HepG2 (cell line): ENCODE measurements around the gene ASB14. TPM values are rescaled to one million over a fixed set of nuclear protein-coding genes. Genes with fewer than 3 reads are reported as not detected.

Experiments used
- ATAC-seq: fragments of 200-7000 bp; cut with Tn5 transposase; 3 replicates; pipeline ENCODE4 v1.9.1; 2020; ENCODE audit warnings: mild to moderate bottlenecking, moderate library complexity
- BruUV-seq: library from RNA; stranded (reverse); fragments of 400-500 nt; replicated peaks from 2 replicates; lab custom pipeline; 2021; lab: Mats Ljungman, UMichigan
- CTCF ChIA-PET: fragments of 300-600 bp; formaldehyde crosslinking; extraction: SDS; loops from one replicate; lab custom pipeline; 2021; ENCODE audit warnings: low total read pairs, inconsistent platforms, low intra/inter-chr PET ratio; lab: Yijun Ruan, JAX
- POLR2A ChIA-PET: fragments of 350-600 bp; sonication (Branson Sonifier 250); formaldehyde crosslinking; loops from one replicate; lab custom pipeline; 2020; ENCODE audit warnings: antibody characterized with exemption, inconsistent platforms; lab: Yijun Ruan, JAX
- DNase-seq: peaks from one replicate; pipeline ENCODE4 v3.0.0-alpha.2; 2015; ENCODE audit warnings: low spot score
- FAIRE-seq: peaks from 3 replicates; lab custom pipeline; 2011; peaks lifted over from hg19 to GRCh38; lab: Jason Lieb, UNC
- H2AFZ ChIP-seq: one replicate; pipeline ENCODE4 v1.6.1; 2011; ENCODE audit warnings: low read length, inconsistent platforms
- H3K27ac ChIP-seq: fragments of 300-600 bp; 3 replicates; pipeline ENCODE4 v1.8.0; 2011; ENCODE audit warnings: mixed run types, mild to moderate bottlenecking, mixed read lengths, low read length, inconsistent platforms; ENCODE audit not compliant: insufficient read depth; ENCODE audit errors: extremely low read length
- H3K27me3 ChIP-seq, 2 experiments: fragments of 200-600 bp in 1 of 2; 2 replicates in 1 of 2; 3 replicates in 1 of 2; pipeline versions ENCODE4 v1.6.0 to v1.8.0; 2011; ENCODE audit warnings: low read length in 2 of 2, mild to moderate bottlenecking in 2 of 2, moderate library complexity in 2 of 2, inconsistent platforms in 1 of 2; ENCODE audit not compliant: insufficient read depth in 2 of 2, control insufficient read depth in 1 of 2
- H3K36me3 ChIP-seq, 2 experiments: fragments of 200-600 bp in 1 of 2; replicated peaks in 1 of 2; 2 replicates in 1 of 2; 3 replicates in 1 of 2; pipeline versions ENCODE4 v1.5.1 to v1.8.0; 2011; ENCODE audit warnings: low read length in 2 of 2, inconsistent platforms in 1 of 2; ENCODE audit not compliant: insufficient read depth in 2 of 2, control insufficient read depth in 1 of 2
- H3K4me1 ChIP-seq: 2 replicates; pipeline ENCODE4 v1.5.1; 2012; ENCODE audit warnings: low read length, inconsistent platforms; ENCODE audit not compliant: insufficient read depth
- H3K4me2 ChIP-seq: 2 replicates; pipeline ENCODE4 v1.6.0; 2011; ENCODE audit warnings: low read depth, low read length, inconsistent platforms
- H3K4me3 ChIP-seq, 3 experiments: fragments of 200-600 bp in 1 of 3; sonication (generic), shearing (Covaris generic) in 1 of 3; replicated peaks in 1 of 3; 2 replicates each; pipeline ENCODE4 v1.5.1; 2011 to 2016; ENCODE audit warnings: low read length in 3 of 3, inconsistent platforms in 2 of 3, low read depth in 2 of 3, mild to moderate bottlenecking in 2 of 3, control low read depth in 1 of 3, mixed read lengths in 1 of 3; ENCODE audit not compliant: insufficient read depth in 1 of 3
- H3K79me2 ChIP-seq: one replicate; pipeline ENCODE4 v1.6.1; 2011; ENCODE audit warnings: low read length, inconsistent platforms; ENCODE audit not compliant: insufficient read depth
- H3K9ac ChIP-seq: 2 replicates; pipeline ENCODE4 v1.6.0; 2011; ENCODE audit warnings: mild to moderate bottlenecking, low read depth, low read length, inconsistent platforms; ENCODE audit not compliant: insufficient read depth
- H3K9me3 ChIP-seq: 2 replicates; pipeline ENCODE4 v1.5.1; 2012; ENCODE audit warnings: mild to moderate bottlenecking, low read length
- H4K20me1 ChIP-seq: 2 replicates; pipeline ENCODE4 v1.6.0; 2011; ENCODE audit warnings: inconsistent platforms, mild to moderate bottlenecking, low read length, moderate library complexity; ENCODE audit not compliant: insufficient read depth
- ATM ChIP-seq: fragments of 450-650 bp; IDR thresholded peaks from 2 replicates; pipeline ENCODE4 v1.7.1; 2017; ENCODE audit warnings: mild to moderate bottlenecking, borderline replicate concordance
- FLYWCH1 ChIP-seq: sonication (generic); formaldehyde crosslinking; IDR thresholded peaks from 2 replicates; pipeline ENCODE4 v1.8.1; 2023; ENCODE audit warnings: mild to moderate bottlenecking, missing genetic modification reagents
- GATAD1 ChIP-seq: IDR thresholded peaks from 2 replicates; pipeline ENCODE4 v1.6.1; 2016; ENCODE audit warnings: missing genetic modification reagents, missing compliant biosample characterization
- NKX3-1 ChIP-seq: sonication (generic); formaldehyde crosslinking; IDR thresholded peaks from 2 replicates; pipeline ENCODE4 v1.5.0; 2020; ENCODE audit warnings: missing genetic modification reagents
- PHF21A ChIP-seq: sonication (generic); formaldehyde crosslinking; IDR thresholded peaks from 2 replicates; pipeline ENCODE4 v1.5.0; 2020; ENCODE audit warnings: mild to moderate bottlenecking, missing genetic modification reagents
- XBP1 ChIP-seq: sonication (generic); formaldehyde crosslinking; IDR thresholded peaks from 2 replicates; pipeline ENCODE4 v1.5.0; 2020; ENCODE audit warnings: missing genetic modification reagents
- ZNF563 ChIP-seq: sonication (generic); formaldehyde crosslinking; IDR thresholded peaks from 2 replicates; pipeline ENCODE4 v1.8.0; 2022; ENCODE audit warnings: mild to moderate bottlenecking, moderate library complexity, missing genetic modification reagents
- ZNF569 ChIP-seq: sonication (generic); formaldehyde crosslinking; IDR thresholded peaks from 2 replicates; pipeline ENCODE4 v1.5.0; 2020; ENCODE audit warnings: mild to moderate bottlenecking, missing genetic modification reagents, moderate library complexity, borderline replicate concordance
- ZNF768 ChIP-seq: sonication (generic); formaldehyde crosslinking; IDR thresholded peaks from 2 replicates; pipeline ENCODE4 v1.4.0; 2020; ENCODE audit warnings: missing genetic modification reagents
- ZNF792 ChIP-seq: IDR thresholded peaks from 2 replicates; pipeline ENCODE4 v1.6.1; 2016
- ZNF841 ChIP-seq: sonication (generic); formaldehyde crosslinking; IDR thresholded peaks from 2 replicates; pipeline ENCODE4 v1.8.1; 2023; ENCODE audit warnings: missing genetic modification reagents, borderline replicate concordance
- WGBS: methylation state at CpG from one replicate; pipeline ENCODE4 v1.1.6; 2017; ENCODE audit warnings: low lambda C conversion rate; 5-methylcytosine and 5-hydroxymethylcytosine counted together
- in situ Hi-C: cut with HindIII; loops from 2 replicates; pipeline ENCODE4 v1.10.0; 2017; ENCODE audit warnings: low pct_unique_long_range_greater_than_20kb; ENCODE audit not compliant: extremely low pct_ligation_motif_present
- intact Hi-C: fragments of 100-400 bp; cut with micrococcal nuclease; formaldehyde crosslinking; loops from one replicate; pipeline ENCODE4 v1.10.0; 2022; ENCODE audit not compliant: unreplicated experiment
- polyA plus RNA-seq, 8 experiments: library from polyadenylated mRNA; depleted of rRNA in 3 of 8; stranded (reverse) in 7 of 8; unstranded in 1 of 8; fragments of >200 nt; fragmentation: Illumina TruSeq in 4 of 8; extraction: Trizol in 4 of 8; gene quantifications; 2 replicates each; pipeline versions ENCODE4 v1.2.1 to v1.2.3, GENCODE V29; 2011 to 2016; ENCODE audit warnings: low read depth in 4 of 8, missing spikeins in 1 of 8, mixed read lengths in 1 of 8; ENCODE audit not compliant: insufficient read depth in 1 of 8
- total RNA-seq, 5 experiments: library from RNA; depleted of rRNA; stranded (reverse); fragments of >200 nt; fragmentation: Illumina TruSeq; extraction: Trizol; gene quantifications; 2 replicates each; pipeline ENCODE4 v1.2.3, GENCODE V29; 2016; ENCODE audit warnings: low read depth in 1 of 5
- TF ChIP-seq, protein P1 (sequence below): sonication (generic); formaldehyde crosslinking; IDR thresholded peaks from 2 replicates; pipeline ENCODE4 v1.5.0; 2020; ENCODE audit warnings: mild to moderate bottlenecking, missing genetic modification reagents, borderline replicate concordance
- TF ChIP-seq, protein P2 (sequence below): sonication (generic); formaldehyde crosslinking; IDR thresholded peaks from 2 replicates; pipeline ENCODE4 v1.5.0; 2020; ENCODE audit warnings: missing genetic modification reagents, mild to moderate bottlenecking, borderline replicate concordance
- TF ChIP-seq, protein P3 (sequence below): sonication (generic); formaldehyde crosslinking; IDR thresholded peaks from 2 replicates; pipeline ENCODE4 v1.4.0; 2020; ENCODE audit warnings: missing genetic modification reagents, borderline replicate concordance

The ASB14 gene
- total and polyA plus RNA-seq, 2 of the 13 experiments (the other 11 are each of a cell fraction or from before 2014, with no cell fraction given): not detected

DNA sequence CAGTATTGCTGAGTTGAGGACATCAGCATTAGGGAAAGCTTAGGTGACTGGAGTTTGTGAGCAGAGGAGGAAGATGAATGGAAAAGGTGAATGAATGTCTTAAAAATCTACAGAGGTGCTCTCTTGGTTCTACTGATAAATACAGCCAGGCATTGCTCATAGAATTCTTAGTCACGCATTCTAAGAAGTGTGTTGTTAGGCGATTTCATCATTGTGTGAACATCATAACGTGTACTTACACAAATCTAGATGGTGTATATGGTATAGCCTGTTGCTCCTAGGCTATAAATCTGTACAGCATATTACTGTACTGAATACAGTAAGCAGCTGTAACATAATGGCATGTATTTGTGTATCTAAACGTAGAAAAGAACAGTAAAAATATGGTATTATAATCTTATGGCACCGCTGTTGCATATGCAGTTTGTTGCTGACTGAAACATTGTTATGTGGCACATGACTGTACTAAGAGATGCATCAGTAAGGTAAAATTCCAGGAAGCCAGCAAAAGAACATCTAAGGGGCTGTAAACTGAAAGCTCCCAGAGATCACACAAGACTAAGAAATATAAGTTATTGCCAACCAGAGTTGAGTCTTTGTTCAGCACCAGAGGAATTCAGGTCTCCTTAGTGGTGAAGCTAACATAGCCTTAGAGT, 42.9 kb upstream of the ASB14 start (continued):
- TF ChIP-seq, protein P1, sequence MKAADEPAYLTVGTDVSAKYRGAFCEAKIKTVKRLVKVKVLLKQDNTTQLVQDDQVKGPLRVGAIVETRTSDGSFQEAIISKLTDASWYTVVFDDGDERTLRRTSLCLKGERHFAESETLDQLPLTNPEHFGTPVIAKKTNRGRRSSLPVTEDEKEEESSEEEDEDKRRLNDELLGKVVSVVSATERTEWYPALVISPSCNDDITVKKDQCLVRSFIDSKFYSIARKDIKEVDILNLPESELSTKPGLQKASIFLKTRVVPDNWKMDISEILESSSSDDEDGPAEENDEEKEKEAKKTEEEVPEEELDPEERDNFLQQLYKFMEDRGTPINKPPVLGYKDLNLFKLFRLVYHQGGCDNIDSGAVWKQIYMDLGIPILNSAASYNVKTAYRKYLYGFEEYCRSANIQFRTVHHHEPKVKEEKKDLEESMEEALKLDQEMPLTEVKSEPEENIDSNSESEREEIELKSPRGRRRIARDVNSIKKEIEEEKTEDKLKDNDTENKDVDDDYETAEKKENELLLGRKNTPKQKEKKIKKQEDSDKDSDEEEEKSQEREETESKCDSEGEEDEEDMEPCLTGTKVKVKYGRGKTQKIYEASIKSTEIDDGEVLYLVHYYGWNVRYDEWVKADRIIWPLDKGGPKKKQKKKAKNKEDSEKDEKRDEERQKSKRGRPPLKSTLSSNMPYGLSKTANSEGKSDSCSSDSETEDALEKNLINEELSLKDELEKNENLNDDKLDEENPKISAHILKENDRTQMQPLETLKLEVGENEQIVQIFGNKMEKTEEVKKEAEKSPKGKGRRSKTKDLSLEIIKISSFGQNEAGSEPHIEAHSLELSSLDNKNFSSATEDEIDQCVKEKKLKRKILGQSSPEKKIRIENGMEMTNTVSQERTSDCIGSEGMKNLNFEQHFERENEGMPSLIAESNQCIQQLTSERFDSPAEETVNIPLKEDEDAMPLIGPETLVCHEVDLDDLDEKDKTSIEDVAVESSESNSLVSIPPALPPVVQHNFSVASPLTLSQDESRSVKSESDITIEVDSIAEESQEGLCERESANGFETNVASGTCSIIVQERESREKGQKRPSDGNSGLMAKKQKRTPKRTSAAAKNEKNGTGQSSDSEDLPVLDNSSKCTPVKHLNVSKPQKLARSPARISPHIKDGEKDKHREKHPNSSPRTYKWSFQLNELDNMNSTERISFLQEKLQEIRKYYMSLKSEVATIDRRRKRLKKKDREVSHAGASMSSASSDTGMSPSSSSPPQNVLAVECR (CRISPR knock-in tag): no peak

DNA sequence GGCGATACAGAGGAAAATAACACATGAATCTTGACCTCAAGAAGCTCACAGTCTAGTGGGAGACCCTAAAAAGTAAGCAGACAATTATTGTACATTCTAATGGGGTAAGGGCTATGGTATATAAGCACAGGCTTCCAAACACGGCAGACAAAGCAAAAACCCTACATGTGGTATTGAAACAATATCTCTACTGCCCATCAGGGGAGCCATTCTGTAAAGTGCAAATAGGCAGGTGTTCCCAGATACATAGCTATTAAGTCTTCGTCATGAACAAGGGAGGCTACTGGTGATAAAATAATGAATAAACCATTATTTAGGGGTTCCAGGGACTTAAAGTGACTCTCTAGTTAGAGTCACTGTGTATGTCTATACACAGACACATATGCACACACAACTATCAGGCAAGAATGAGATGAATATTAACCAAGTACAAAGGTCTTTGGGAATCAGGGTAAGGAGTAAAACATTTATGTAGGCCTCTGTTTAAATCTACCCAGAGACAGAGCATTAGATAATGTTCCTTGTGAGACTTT, 38.7 kb upstream of the ASB14 start:
- H3K4me3 ChIP-seq: no peak overlapping the region
- in situ Hi-C loops: no loop called here
- DNase-seq (peak; percentile 7), FAIRE-seq (no peak), ATAC-seq (peak; percentile 74)
- no peaks in the 10 kb centered on the region for H3K9me3 ChIP-seq
- H4K20me1 ChIP-seq: no peaks in the 10 kb centered on the region
- no peak overlapping the region for H3K27ac ChIP-seq
- ChIA-PET CTCF (no interaction called here), POLR2A (no interaction called here)
- no peaks in the 10 kb centered on the region for H3K27me3 ChIP-seq
- H3K4me2 ChIP-seq: 0 out of 2 replicates have a peak overlapping the region, but pooled peaks have one; percentile 5
- no peak overlapping the region for H2AFZ ChIP-seq
- H3K36me3 ChIP-seq: no peaks in the 10 kb centered on the region
- H3K79me2 ChIP-seq: no peaks in the 10 kb centered on the region
- intact Hi-C loops: no loop called here
- H3K4me1 ChIP-seq: peaks cover 13% of the 10 kb centered on the region
- H3K9ac ChIP-seq: no peak overlapping the region
- 30% methylated on average over 3 of the region's 3 CpGs for WGBS
- BruUV-seq: no TSS peak
- no peak for TF ChIP-seq FLYWCH1 (CRISPR knock-in tag)
- no peak for TF ChIP-seq NKX3-1 (CRISPR knock-in tag)
- TF ChIP-seq GATAD1 (CRISPR knock-in tag): no peak
- TF ChIP-seq ZNF569 (CRISPR knock-in tag): no peak
- no peak for TF ChIP-seq ATM
- no peak for TF ChIP-seq ZNF768 (CRISPR knock-in tag)
- TF ChIP-seq ZNF563 (CRISPR knock-in tag): no peak
- TF ChIP-seq XBP1 (CRISPR knock-in tag): no peak
- no peak for TF ChIP-seq ZNF841
- TF ChIP-seq, protein P2, sequence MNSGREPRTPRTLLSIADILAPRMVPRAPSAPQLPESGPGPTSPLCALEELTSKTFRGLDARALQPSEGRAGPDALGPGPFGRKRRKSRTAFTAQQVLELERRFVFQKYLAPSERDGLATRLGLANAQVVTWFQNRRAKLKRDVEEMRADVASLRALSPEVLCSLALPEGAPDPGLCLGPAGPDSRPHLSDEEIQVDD (CRISPR knock-in tag): no peak
- TF ChIP-seq, protein P3, sequence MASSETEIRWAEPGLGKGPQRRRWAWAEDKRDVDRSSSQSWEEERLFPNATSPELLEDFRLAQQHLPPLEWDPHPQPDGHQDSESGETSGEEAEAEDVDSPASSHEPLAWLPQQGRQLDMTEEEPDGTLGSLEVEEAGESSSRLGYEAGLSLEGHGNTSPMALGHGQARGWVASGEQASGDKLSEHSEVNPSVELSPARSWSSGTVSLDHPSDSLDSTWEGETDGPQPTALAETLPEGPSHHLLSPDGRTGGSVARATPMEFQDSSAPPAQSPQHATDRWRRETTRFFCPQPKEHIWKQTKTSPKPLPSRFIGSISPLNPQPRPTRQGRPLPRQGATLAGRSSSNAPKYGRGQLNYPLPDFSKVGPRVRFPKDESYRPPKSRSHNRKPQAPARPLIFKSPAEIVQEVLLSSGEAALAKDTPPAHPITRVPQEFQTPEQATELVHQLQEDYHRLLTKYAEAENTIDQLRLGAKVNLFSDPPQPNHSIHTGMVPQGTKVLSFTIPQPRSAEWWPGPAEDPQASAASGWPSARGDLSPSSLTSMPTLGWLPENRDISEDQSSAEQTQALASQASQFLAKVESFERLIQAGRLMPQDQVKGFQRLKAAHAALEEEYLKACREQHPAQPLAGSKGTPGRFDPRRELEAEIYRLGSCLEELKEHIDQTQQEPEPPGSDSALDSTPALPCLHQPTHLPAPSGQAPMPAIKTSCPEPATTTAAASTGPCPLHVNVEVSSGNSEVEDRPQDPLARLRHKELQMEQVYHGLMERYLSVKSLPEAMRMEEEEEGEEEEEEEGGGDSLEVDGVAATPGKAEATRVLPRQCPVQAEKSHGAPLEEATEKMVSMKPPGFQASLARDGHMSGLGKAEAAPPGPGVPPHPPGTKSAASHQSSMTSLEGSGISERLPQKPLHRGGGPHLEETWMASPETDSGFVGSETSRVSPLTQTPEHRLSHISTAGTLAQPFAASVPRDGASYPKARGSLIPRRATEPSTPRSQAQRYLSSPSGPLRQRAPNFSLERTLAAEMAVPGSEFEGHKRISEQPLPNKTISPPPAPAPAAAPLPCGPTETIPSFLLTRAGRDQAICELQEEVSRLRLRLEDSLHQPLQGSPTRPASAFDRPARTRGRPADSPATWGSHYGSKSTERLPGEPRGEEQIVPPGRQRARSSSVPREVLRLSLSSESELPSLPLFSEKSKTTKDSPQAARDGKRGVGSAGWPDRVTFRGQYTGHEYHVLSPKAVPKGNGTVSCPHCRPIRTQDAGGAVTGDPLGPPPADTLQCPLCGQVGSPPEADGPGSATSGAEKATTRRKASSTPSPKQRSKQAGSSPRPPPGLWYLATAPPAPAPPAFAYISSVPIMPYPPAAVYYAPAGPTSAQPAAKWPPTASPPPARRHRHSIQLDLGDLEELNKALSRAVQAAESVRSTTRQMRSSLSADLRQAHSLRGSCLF (CRISPR knock-in tag): no peak
- TF ChIP-seq ZNF792 (CRISPR knock-in tag): no peak
- no peak for TF ChIP-seq PHF21A (CRISPR knock-in tag)
